Breast epithelium (tissue), 3 donors: ENCODE results near the gene ABCC1.

Experiments
- CTCF ChIP-seq, 3 donors: fragments of 450-650 bp; IDR thresholded peaks; one replicate each; pipeline ENCODE4 v1.5.1; 2016 to 2017; ENCODE audit warnings: antibody characterized with exemption in 3 of 3, mild to moderate bottlenecking in 3 of 3, moderate library complexity in 3 of 3
- POLR2AphosphoS5 ChIP-seq, 3 donors: sonication (generic); formaldehyde crosslinking; IDR thresholded peaks; one replicate each; pipeline ENCODE4 v1.6.1; 2017; ENCODE audit warnings: antibody characterized with exemption in 3 of 3

DNA sequence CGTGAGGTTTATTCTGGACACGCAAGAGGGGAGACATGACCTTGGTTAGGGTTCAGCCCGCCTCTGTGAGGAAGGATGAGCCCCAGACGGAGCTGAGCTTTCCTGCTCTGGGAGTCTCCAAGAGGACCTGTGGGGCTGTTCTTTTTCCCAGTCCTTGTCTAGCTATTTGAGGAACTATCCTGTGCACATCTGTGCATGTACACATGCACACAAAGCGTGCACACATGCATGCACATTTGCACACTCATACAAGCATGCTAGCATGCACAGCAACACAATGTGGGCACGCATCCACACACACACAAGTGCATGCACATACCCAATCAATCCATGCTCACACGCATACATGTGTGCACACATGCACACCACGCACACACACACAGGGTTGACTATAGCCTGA, 233.5 kb downstream of the ABCC1 start:
- TF ChIP-seq CTCF (IDR thresholded peaks at IDR 0.05): no peak
- TF ChIP-seq POLR2AphosphoS5 (IDR thresholded peaks at IDR 0.05): no peak
